Psoas muscle (tissue), 8 donors: ENCODE data around the gene COL27A1. TPM values are rescaled to one million over a fixed set of nuclear protein-coding genes. Genes with fewer than 3 reads are reported as not detected.

ENCODE experiments used
- ATAC-seq, 4 donors: fragments of 200-7000 bp; cut with Tn5 transposase; one replicate each; pipeline ENCODE4 v1.9.1; 2020; ENCODE audit warnings: moderate library complexity in 3 of 4, mild to moderate bottlenecking in 2 of 4
- DNase-seq, 2 donors: peaks; one replicate each; pipeline ENCODE4 v3.0.0-alpha.2; 2020
- H3K27ac ChIP-seq: fragments of 200-600 bp; one replicate; pipeline ENCODE4 v1.8.0; 2022
- H3K27me3 ChIP-seq, 3 donors: fragments of 200-600 bp in 1 of 3; one replicate each; pipeline versions ENCODE4 v1.6.1 to v1.8.0; 2013 to 2022; ENCODE audit warnings: low read length in 2 of 3, mild to moderate bottlenecking in 2 of 3, moderate library complexity in 1 of 3; ENCODE audit not compliant: insufficient read depth in 3 of 3
- H3K36me3 ChIP-seq, 2 donors: fragments of 200-600 bp in 1 of 2; one replicate each; pipeline versions ENCODE4 v1.6.1 to v1.8.0; 2013 to 2022; ENCODE audit warnings: low read depth in 1 of 2, mild to moderate bottlenecking in 1 of 2, moderate library complexity in 1 of 2; ENCODE audit not compliant: insufficient read depth in 1 of 2
- H3K4me1 ChIP-seq: fragments of 200-600 bp; one replicate; pipeline ENCODE4 v1.8.0; 2022
- H3K4me3 ChIP-seq: fragments of 200-600 bp; one replicate; pipeline ENCODE4 v1.8.0; 2022; ENCODE audit warnings: mild to moderate bottlenecking
- H3K9me3 ChIP-seq: fragments of 200-600 bp; one replicate; pipeline ENCODE4 v1.8.0; 2022
- WGBS, 3 donors: extraction: QIAGEN DNeasy Blood & Tissue Kit; methylation state at CpG; one replicate each; pipeline versions ENCODE4 v1.1.6 to v1.1.7; 2013; 5-methylcytosine and 5-hydroxymethylcytosine counted together
- intact Hi-C, 2 donors: fragments of 100-400 bp; cut with DNase I; formaldehyde crosslinking; loops; one replicate each; pipeline versions ENCODE4 v1.11.0 to v1.14.2; 2022
- polyA plus RNA-seq, 3 donors: library from polyadenylated mRNA; stranded (reverse); fragments of 200-250 nt; gene quantifications; one replicate each; pipeline ENCODE4 v1.2.3, GENCODE V29; 2013
- total RNA-seq, 4 donors: library from RNA; stranded (reverse); fragmentation: NEBNext Ultra II Directional in 2 of 4; extraction: Animal tissue kit (Norgen Biotek cat#: 25700) in 2 of 4; gene quantifications; one replicate each; pipeline versions ENCODE4 v1.2.1 to v1.2.4, GENCODE V29; 2021 to 2023
- TF ChIP-seq, protein P1 (sequence below): fragments of 200-600 bp; IDR thresholded peaks from one replicate; pipeline ENCODE4 v1.8.0; 2022; ENCODE audit warnings: antibody characterized with exemption
- donor health status: healthy with polysubstance abuse.
- donor health status: DM: no; HTN: no; CAD: no; lungs with moderate emphysema.
- donor health status: Bipolar disorder and iron deficiency.
- donor health status: healthy.
- donor health status: DM: yes; HTN: yes; CAD: no.
- donor health status: DM: no; HTN: no; CAD: no.
- donor health status: DM: no; HTN: no; CAD: no.
- donor health status: DM: yes; HTN: yes; CAD: no.

COL27A1 gene
- total and polyA plus RNA-seq, 7 donors: 1.1 to 8.5 (median 3.9) TPM

DNA sequence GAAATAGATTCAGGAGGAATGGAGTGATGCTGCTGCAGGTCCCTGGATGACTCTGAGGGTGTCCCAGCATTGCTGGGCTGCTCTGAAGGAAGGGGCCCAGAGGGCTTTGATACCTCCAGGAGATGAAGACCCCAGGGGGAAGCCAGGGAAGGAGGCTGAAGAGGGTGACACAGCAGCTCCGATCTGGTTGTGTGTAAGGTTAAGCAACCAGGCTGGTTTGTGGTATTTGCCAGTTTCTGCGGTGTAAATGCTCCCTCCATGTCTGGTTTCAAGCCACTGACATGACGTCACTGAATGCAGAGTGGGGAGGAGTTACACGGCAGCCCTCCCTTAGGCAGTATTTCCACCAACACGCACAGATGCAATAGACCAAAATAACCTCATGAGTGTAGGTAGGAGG, 127.6 kb downstream of the COL27A1 start:
- no peaks in the 10 kb centered on the region for H3K9me3 ChIP-seq
- H3K27ac ChIP-seq: no peak overlapping the region
- TF ChIP-seq, protein P1, sequence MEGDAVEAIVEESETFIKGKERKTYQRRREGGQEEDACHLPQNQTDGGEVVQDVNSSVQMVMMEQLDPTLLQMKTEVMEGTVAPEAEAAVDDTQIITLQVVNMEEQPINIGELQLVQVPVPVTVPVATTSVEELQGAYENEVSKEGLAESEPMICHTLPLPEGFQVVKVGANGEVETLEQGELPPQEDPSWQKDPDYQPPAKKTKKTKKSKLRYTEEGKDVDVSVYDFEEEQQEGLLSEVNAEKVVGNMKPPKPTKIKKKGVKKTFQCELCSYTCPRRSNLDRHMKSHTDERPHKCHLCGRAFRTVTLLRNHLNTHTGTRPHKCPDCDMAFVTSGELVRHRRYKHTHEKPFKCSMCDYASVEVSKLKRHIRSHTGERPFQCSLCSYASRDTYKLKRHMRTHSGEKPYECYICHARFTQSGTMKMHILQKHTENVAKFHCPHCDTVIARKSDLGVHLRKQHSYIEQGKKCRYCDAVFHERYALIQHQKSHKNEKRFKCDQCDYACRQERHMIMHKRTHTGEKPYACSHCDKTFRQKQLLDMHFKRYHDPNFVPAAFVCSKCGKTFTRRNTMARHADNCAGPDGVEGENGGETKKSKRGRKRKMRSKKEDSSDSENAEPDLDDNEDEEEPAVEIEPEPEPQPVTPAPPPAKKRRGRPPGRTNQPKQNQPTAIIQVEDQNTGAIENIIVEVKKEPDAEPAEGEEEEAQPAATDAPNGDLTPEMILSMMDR: no peak
- ATAC-seq (no peak), DNase-seq (peak in 1 of 2 donors; percentile 30)
- H3K36me3 ChIP-seq: peaks cover 0 to 6% of the 10 kb centered on the region in 2 donors
- no peak overlapping the region for H3K4me3 ChIP-seq
- no peaks in the 10 kb centered on the region for H3K4me1 ChIP-seq
- WGBS, 3 donors: 70 to 73% (median 72%) methylated on average over 5 of the region's 5 CpGs
- no peaks in the 10 kb centered on the region for H3K27me3 ChIP-seq
- intact Hi-C loops: no loop called here

DNA sequence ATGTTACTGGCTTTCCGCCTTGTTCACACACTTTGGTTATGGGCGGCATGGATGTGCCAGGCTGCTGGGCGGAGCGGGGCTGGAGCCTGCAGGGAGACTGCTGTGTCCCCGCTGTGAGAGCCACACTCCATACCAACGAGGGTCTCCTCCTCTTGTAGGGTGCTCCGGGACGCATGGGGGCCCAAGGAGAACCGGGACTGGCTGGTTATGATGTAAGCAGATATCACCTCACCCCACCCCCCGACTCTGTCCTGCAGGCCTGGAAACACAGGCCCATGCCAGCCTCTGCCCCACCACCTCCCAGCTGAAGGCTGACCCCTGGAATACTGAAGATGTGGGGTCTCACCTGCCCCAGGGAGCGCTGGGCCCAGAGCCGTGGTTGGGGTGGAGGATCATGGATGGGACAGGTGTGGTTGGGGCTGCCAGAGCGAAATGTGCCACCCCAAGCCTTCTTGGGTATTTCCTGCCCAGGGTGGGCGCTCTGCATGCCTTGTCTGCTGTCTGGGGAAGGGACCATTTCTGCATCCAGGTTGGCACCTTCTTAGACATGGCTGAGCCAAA, 128.3 kb downstream of the COL27A1 start:
- Histone ChIP-seq H3K27ac (no peak overlapping the region), H3K4me3 (no peak overlapping the region), H3K9me3 (no peaks in the 10 kb centered on the region), H3K36me3 (peaks cover 0 to 6% of the 10 kb centered on the region in 2 donors), H3K4me1 (no peaks in the 10 kb centered on the region), H3K27me3 (no peaks in the 10 kb centered on the region)
- WGBS, 3 donors: 91 to 95% (median 93%) methylated on average over 14 of the region's 14 CpGs
- no peak for ATAC-seq
- DNase-seq: peak; percentile 4 to 42
- intact Hi-C loops: no loop called here
- TF ChIP-seq, protein P1: no peak

DNA sequence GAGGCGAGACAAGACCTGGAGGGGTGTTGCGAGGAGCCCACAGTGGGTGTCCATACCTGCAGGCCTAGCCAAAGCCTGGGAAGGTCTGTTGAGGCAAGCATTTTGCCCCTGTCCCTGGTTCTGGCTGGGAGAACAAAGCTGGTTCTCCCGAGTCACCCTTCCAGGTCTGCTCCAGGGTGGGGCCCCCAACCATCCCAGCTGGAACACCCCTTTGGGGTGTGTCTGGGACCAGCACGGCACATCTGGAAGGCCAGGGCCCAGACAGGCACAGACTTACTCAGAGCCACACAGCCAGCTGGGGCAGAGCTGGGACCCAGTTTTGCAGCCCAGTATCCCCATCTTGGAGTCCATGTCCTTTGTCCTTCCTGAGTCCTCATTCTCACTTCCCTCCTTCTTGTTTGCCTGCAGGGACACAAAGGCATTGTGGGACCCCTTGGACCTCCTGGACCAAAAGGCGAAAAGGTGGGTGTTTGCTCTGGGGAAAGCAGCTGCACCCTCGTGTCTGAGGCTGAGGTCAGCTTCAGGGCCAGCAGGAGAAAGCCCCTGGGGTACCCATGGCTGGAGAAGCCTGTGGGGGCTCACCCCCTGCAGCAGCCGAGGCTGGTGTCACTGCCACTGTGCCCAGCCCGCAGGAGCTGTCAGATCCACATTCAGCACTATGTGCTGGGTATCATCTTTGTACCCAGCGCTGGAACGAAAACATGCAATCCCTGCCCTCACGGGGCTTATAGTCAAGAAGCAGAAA, 129.2 kb downstream of the COL27A1 start:
- 94 to 96% (median 95%) methylated on average over 10 to 11 of the region's 11 CpGs for WGBS, 3 donors
- DNase-seq (peak; percentile 8 to 34), ATAC-seq (no peak)
- intact Hi-C loops: no loop called here
- Histone ChIP-seq H3K27ac (no peak overlapping the region), H3K36me3 (peaks cover 0 to 6% of the 10 kb centered on the region in 2 donors), H3K27me3 (no peaks in the 10 kb centered on the region), H3K4me1 (no peaks in the 10 kb centered on the region), H3K4me3 (no peak overlapping the region), H3K9me3 (no peaks in the 10 kb centered on the region)
- TF ChIP-seq, protein P1: no peak

DNA sequence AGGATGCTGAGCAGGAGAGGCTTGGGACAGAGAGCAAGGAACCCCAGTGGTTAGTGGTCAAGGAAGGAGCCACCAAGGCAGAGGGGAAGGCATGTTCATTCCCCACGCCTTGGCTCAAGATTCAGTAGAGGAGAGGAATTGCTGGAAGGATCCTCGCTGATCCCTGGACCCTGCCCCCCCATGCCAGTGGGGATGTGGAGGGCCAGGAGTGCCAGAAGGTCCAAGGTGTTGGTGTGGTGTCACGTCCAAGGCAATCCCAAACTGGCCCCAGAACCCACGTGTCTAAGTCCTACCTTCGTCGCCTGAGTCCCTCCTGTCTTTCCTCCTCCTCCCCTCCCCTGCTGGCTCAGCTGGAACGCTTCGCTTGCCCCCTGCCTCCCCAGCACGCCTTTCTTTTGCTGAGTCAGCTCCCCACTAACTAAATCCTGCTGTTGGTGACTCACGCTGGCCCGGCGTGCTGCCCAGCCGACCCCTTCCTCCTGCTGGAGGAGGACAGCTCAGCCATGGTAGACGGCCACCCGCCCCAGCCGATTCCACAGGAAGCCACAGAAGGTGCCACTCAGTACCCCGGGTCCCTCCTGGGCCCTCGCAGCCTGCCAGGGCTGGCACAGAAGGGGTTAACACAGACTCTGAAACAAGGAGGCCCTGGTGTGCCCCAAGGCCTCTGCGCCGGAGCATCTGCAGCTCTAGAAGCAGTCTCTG, 130.0 kb downstream of the COL27A1 start:
- H3K36me3 ChIP-seq: peaks cover 0 to 6% of the 10 kb centered on the region in 2 donors
- H3K9me3 ChIP-seq: no peaks in the 10 kb centered on the region
- H3K4me3 ChIP-seq: no peak overlapping the region
- intact Hi-C loops: no loop called here
- DNase-seq (peak; percentile 14 to 50), ATAC-seq (no peak)
- no peak overlapping the region for H3K27ac ChIP-seq
- WGBS, 3 donors: 74 to 78% (median 76%) methylated on average over 20 of the region's 20 CpGs
- H3K27me3 ChIP-seq: no peaks in the 10 kb centered on the region
- H3K4me1 ChIP-seq: no peaks in the 10 kb centered on the region
- TF ChIP-seq, protein P1: no peak
